NCI-H146 treated with DMSO at 0.1 percent for 48 hours (cell line): ENCODE results near the gene NHERF2.
"Not testable (repeated sequence)": the region's sequence is repeated elsewhere in the genome, so short reads cannot be mapped to it uniquely, and the experiment has no call there.

Experiments
- DNase-seq: peaks from one replicate; lab custom pipeline; 2025; ENCODE audit not compliant: unreplicated experiment; lab: John Stamatoyannopoulos, UW

Gene NHERF2

DNA sequence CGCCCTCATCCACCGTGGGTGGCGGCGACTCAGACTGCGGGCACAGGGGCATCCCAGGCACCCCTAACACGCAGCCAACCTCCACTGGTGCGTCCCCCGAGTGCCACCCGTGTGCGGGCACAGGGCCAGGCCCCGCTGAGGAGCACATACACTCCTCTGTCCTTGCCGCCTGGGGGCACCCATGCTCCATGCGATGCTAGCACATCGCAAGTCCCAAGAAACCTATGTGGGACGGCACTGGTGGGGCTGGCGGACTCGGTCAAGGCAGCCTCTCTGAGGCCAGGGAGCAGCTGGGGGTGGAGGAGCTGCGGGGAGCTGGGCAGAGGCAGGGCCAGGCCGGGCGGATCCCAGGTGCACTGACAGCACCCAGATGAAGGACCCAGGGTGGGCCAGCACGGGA lies 21.1 kb upstream of the NHERF2 start:
- DNase-seq = no peak

DNA sequence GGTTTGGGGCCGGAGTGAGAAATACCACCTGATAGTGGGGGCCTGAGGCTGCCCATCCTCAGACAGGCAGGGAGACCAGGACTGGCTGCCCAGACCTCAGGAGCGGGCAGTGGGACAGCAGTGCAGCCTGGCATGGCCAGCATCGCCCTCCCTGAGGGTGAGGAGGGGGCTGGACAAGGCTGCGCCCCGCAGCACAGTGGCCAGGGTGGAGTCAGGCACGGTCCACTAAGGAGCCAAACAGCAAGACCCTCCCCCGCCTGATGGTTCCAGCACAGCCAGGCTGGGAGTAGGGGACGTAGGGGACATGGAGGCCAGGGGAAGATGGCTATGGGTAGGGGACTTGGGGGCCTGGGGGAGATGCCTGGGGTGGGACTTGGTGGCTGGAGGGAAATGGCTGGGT lies 20.4 kb upstream of the NHERF2 start:
- DNase-seq = no peak

DNA sequence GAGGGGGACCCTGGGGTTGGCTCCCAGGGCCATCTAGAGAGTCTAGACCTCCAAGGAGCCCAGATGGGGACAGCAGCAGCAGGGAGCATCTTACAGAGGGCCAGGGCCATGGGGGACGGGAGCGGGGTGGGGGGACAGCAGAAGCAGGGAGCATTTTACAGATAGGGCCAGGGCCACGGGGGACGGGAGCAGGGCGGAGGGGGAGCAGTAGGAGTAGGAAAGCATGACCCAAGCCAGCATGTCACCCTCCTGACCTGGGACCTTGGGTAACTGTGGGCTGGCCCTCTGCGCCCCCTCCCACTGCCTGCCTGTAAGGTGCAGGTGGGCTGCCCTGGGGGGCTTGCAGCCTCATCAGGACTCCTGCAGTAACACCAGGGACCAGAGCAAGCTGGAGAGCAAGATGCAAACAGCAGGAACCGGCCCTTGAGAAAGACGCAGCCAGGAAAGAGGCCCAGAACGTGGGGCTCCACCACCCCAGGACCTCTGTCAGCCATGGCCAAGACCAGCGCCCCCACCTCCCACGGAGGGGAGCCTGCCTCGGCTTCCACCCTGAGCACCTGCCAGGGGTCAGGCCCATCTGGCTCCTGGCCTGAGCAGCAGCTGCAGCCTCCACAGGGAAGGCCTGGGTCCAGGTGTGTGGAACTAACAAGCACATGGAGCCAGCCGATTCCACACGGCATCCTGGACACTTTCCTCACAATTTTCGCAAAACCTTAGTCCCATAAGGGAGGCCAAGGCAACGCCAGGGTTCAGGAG lies 19.4 kb upstream of the NHERF2 start:
- no peak for DNase-seq

DNA sequence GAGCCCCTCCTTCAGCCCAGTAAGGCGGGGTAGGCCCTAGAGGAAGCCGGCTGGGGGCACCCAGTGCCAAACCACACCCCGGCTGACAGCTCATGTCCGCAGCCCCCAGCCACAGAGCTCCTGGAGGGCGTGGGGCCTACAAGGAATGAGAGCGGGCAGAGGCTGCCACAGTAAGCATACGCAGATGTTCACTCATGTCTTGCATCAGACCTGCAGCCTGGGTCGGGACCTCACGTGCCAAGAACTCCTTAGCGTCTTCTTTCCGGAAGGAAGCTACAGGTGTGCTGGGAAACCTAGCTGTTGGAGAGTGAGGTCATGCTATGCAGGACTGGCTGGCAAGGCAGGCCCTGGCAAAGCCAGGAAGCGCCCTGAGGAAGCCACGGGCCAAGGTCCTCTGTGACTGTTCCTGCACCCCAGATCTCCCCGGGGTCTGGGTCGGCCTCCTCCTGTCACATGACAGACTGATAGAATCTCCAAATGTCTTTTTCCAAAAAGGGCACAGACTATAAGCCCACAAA lies 18.6 kb upstream of the NHERF2 start:
- no peak for DNase-seq

DNA sequence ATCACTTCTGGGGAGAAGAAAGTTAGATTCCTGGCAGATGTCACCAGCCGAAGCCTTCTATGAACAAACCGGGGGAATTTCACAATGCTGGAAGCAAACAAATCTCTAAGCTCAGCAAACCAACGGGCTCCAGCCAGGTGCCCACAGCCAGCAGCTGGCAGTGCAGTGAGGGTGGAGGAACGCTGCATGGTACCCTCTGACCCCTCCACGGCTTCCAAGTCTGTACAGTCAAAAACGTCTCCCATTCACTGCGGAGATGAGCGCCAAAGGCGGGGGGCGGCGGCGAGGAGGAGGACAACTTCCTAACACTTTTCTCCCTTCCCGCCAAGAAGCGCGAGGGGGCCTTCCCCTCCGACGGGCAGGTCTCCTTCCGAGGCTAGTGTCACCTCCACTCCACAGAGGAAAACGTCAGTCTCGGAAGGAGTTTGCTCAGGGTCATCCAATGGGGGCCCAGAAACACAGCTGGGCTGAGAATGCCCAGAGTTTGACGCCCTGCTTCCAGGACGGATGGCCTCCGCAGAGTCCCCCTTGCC lies 18.0 kb upstream of the NHERF2 start:
- DNase-seq = no peak

DNA sequence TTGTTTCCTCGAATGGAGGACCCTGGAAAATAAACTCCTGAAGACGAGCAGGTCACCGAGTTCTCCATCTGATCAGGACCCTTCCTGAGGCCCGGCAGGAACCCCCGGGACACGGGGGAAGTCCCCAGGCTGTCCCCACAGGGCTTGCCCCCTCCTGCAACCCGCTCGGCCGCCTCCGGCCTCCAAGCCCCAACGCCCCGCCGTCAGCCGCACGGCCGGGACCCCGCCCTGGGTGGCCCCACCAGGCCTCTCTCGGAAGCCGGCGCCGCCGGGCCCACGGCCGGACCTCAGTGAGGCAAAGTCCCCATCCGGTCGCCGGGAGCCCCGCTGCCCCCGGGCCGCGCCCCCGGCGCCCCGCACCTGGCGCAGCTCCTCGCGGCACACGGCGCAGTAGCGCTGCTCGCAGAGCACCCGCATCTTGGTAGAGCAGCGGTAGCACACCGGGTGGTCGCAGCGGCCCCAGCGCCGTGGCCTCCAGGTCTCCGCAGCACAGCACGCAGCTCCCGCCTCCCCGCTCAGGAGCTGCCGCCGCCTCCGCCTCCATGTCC lies 17.5 kb upstream of the NHERF2 start:
- DNase-seq = no peak

DNA sequence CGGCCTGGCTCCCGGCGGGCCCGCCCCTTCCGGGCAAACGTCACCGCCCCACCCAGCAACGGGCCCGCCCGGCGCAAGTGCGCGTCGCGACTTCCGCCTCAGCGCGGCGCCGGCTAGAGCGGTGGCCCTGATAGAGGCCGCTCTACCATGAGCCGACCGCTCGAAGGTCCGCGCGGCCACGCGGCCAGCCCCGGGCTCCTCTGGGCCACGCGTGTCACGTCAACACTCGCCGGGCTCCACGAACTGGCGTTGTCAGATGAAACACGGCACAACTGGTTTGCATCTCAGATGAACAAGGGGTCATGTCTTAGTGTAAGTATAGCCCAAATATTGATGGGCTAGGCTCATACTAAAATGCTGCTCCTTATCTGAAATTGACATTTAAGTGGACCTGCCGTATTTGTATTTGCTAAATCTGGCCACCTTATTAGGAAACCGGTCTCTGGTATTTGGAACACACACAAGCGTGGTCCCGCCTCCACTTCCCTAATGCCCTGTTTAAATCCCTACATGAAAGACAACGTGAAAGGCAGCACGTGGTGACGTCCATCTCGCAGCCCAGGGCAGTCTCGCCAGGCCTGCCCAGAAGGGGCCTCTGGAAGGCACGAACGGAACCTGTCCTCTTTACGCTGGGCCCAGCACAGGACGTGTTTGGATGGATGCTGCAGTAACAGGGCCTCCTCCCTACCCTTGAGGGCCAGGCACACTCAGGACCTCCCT lies 16.8 kb upstream of the NHERF2 start, which contains the start of gene ZNF598:
Gene ZNF598, minus strand, starts transcription at position 31 of the 720 bp plus-strand sequence.
- DNase-seq = peak; percentile 59

DNA sequence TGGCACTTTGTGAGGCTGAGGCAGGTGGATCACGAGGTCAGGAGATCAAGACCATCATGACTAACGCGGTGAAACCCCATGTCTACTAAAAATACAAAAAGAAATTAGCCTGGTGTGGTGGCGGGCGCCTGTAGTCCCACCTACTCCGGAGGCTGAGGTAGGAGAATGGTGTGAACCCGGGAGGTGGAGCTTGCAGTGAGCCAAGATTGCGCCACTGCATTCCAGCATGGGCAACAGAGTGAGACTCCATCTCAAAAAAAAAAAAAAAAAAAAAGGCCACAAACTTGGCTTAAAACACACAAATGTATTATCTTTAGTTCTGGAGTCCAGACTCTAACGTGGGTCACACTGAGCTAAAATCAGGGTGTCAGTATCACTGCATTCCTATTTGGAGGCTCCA lies 15.0 kb upstream of the NHERF2 start:
- not testable (repeated sequence) for DNase-seq

DNA sequence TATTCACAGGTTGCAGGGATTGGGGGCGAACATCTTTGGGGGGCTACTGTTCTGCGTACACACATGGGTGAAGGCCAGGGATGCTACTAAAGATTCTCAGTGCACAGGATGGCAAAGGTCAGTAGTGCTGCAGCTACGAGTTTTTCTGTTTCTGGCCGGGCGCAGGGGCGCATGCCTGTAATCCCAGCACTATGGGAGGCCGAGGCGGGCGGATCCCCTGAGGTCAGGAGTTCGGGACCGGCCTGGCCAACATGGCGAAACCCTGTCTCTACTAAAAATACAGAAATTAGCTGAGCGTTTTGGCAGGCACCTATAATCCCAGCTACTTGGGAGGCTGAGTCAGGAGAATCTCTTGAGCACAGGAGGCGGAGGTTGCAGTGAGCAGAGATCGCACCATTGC lies 13.2 kb upstream of the NHERF2 start:
- no peak for DNase-seq

DNA sequence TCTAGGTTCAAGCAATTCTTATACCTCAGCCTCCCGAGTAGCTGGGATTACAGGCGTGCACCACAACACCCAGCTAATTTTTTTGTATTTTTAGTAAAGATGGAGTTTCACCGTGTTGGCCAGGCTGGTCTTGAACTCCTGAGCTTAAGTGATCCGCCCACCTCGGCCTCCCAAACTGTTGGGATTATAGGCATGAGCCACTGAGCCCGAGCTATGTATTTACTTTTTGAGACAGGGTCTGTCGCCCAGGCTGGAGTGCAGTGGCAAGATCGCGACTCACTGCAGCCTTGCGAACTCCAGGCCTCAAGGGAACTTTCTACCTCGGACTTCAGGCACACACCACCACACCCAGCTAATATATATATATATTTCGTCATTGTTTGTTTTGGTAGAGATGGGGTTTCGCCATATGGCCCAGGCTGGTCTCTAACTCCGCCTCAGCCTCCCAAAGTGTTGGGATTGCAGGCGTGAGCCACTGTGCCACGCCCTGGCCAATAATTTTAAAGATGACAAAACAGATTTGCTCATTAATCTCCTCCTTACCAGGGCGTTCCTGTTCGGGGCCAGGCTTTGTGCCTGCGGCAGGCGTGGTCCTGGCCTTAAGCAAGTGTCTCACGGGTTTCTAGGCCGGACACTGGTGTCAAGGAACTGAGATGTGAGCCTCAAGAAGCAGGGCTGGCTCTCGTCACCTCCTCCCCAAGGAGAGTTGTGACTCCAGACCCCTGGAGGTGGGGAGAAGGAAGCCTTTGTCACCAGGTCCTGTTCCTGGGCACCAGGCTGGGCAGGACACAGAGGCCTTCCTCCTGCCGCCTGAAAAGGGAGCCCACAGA lies 11.4 kb upstream of the NHERF2 start:
- DNase-seq = no peak

DNA sequence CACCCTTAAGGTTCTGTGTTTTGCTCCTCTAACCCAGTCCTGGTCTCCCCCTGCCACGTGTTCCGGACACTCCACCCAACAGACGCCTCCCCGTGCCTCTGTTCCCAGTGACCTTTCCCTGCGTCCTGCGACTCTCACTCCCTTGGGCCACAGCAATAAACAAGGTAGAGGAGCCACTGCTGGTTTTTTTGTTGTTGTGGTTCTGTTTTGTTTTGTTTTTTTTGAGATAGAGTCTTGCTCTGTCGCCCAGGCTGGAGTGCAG lies 10.8 kb upstream of the NHERF2 start:
- DNase-seq = no peak

DNA sequence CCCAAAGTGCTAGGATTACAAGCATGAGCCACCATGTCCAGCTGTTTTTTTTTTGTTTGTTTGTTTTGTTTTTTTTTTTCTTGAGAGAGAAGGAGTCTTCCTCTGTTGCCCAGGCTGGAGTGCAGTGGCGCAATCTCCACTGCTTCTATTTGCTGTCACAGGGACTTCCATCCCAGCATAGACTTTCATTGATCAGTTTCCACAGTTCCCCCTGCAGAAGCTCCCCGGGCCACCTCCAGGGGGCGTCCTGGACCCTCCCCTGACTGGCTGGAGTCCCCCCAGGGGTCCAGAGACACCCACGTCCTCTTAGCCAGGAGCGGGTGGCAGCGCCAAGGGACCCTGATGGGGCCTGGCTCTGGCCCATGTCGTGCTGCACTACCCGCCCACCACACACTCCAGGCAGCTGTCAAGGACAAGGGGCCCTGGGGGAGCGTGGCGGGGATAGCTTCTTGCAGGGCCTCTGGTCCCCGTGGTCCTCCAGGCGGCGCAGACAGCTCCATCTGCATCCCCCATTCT lies 10.2 kb upstream of the NHERF2 start:
- no peak for DNase-seq

DNA sequence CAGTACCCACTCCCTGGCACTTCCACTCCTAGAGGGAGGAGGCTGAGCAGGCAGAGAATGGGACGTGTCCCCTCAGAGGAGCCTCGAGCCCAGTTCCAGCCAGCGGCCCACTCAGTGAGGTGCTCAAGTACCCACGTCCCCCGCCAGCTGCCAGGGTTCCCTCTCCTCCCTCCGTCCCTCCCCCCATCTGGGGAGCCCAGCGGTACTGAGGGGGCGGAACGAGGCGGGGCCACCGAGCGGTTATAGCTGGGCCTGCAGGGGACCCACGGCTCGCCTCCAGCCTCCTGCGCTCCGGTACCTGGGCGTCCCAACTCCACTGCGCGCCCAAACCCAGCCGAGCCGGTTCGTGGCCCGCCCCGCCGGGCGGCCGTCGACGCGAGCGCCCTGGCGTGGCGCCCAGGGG lies 7.2 kb upstream of the NHERF2 start, which contains the start of gene NPW:
Gene NPW, plus strand, starts transcription at position 268 of the 403 bp plus-strand sequence.
- DNase-seq = no peak

DNA sequence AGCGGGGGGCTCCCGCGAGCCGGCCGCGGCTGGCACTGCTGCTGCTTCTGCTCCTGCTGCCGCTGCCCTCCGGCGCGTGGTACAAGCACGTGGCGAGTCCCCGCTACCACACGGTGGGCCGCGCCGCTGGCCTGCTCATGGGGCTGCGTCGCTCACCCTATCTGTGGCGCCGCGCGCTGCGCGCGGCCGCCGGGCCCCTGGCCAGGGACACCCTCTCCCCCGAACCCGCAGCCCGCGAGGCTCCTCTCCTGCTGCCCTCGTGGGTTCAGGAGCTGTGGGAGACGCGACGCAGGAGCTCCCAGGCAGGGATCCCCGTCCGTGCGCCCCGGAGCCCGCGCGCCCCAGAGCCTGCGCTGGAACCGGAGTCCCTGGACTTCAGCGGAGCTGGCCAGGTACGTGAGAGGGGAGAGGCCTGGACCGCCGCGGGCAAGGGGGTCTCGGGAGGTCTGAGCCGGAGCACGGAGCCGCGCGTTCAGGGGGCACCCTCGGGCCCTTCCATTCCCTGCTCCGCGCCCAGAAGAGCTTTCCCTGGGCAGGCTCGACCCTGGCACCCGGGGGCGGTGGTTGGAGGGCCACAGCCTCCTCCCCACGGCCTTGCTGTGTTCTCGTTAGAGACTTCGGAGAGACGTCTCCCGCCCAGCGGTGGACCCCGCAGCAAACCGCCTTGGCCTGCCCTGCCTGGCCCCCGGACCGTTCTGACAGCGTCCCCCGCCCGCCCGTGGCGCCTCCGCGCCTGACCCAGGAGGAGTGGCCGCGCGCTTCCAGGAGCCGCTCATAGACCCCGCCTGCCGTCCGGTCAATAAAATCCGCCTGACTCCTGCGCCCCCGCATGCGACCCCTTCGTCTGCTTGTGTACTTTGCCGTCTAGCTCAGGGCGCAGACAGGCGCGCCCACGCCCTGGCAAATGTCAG lies 6.5 kb upstream of the NHERF2 start:
- DNase-seq = peak; percentile 25

DNA sequence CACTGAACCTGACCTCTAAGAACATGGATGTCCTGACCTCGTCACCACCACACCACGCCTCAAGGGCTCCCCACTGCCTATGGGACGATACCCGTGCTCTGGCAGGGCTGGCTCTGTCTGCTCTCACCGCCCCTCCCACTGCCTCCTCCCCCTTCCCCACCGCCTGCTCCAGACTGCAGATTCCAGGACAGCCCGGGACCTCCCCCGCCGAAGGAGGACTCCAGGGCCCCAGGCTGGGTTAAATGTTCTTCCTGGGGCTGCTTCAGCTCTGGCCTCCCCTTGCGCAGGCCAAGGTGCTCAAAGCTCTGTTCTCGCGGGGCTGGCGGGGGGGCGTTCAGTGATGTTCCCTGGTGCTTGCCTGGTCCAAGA lies 4.0 kb upstream of the NHERF2 start:
- DNase-seq = no peak

DNA sequence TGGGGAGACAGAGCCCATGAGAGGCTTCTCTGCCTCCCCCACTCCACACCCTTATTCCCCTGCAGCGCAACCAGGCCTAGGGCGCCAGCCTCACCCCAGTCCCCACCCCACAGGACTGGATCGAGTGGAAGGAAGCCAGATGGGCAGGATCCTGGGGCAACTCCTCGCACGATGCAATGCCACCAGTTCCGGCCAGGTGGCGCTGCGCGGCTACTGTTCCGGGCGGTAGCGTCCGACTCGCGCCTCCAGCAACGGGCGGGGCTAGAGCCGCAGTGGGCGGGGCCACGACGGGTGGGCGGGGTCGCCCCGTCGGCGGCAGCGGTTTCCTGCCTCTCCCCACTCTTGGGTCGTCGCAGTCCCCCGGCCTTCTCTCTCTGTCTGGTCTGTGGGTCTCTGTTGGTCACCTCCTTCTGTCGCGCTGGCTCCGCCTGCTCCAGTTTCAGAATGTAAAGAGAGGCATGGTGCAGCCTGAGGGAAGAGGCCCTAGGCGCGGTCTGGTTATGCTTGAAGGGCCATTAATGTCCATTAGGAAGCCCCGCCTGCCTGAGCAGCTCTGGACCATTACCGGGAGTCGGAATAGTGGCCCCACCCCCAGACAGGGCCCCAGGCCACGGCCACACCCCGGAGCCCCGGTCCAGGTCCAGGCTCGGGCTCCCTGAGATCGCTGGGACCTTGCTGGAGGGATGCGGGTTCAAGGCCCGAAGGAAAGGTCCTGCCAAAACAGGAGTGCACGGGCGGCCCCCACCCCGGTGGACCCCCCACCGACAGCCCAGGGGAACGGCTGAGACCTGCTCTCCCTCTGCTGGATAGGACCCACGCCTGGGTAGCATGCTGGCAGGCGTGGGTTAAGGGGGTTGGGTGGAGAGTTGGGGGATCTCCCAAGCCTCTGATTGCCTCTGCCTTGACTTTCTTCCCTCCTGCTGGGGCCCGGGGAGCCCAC lies 3.3 kb upstream of the NHERF2 start:
- peak; percentile 93 for DNase-seq

DNA sequence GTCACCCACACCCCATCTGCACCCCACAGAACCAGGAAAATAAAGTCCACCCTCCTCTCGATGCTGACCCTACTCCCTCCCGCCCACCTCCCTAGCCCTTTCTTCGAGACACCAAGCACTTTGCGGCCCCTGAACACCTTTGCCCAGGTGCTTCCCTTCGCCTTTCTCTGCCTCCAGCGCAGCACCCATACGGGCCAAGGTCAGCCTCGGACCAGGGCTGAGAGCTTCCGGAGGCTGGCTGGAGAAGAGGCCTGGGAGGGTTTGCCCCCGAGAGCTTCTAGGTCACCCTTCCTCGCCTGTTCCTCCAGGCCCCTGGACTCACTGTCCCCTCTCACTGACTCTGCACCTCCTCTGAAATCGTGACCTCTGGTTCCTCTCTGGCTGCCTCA lies 2.7 kb upstream of the NHERF2 start:
- no peak for DNase-seq

DNA sequence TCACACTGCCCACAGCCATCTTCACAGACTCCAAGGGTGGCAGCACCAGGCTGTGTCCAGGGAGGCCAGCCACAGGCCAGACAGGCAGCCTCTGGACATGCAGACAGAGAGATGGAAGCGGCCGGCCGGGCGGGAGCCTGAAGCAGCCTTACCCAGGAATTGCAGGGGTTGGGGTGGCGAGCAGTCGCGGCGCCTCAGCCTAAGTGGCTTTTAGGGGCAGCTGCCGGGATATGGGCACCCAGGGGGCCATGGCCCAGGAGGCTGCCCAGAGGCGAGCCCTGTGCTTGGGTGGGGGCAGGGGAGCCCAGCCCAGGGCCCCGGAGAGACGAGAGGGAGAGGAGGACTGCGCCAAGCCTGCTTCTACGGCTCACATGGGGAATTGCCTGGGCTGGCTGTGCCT lies 1.5 kb upstream of the NHERF2 start:
- DNase-seq = no peak
